ENCODE results near the gene XRRA1.

Gene XRRA1

GRCh38 chr11:74820763-74821162 is 128.1 kb downstream of the XRRA1 start:
- Mint-ChIP-seq H3K4me3 (no peak overlapping the region), H3K4me1 (peaks cover 4% of the 10 kb centered on the region), H3K27me3 (no peaks in the 10 kb centered on the region), H3K9me3 (peaks cover 14% of the 10 kb centered on the region), H3K36me3 (peaks cover 68% of the 10 kb centered on the region), H3K27ac (peak overlapping the region; percentile 4)
- DNase-seq (ENCODE audit: low spot score in 2 of 2) (no peak), ATAC-seq (ENCODE audit: low read depth) (no peak)

- H3K9me3 Mint-ChIP-seq, result peaks cover 9% of the 10 kb centered on the region
- H3K27ac Mint-ChIP-seq, result peak overlapping the region; percentile 51
- peaks cover 58% of the 10 kb centered on the region for H3K36me3 Mint-ChIP-seq
- no peak overlapping the region for H3K4me3 Mint-ChIP-seq
- no peaks in the 10 kb centered on the region for H3K27me3 Mint-ChIP-seq
- ATAC-seq (ENCODE audit: low read depth) (no peak), DNase-seq (ENCODE audit: low spot score in 2 of 2) (no peak)
- peaks cover 4% of the 10 kb centered on the region for H3K4me1 Mint-ChIP-seq
These were observed 129.5 kb downstream of the XRRA1 start for GRCh38 chr11:74819400-74819799.

DNA sequence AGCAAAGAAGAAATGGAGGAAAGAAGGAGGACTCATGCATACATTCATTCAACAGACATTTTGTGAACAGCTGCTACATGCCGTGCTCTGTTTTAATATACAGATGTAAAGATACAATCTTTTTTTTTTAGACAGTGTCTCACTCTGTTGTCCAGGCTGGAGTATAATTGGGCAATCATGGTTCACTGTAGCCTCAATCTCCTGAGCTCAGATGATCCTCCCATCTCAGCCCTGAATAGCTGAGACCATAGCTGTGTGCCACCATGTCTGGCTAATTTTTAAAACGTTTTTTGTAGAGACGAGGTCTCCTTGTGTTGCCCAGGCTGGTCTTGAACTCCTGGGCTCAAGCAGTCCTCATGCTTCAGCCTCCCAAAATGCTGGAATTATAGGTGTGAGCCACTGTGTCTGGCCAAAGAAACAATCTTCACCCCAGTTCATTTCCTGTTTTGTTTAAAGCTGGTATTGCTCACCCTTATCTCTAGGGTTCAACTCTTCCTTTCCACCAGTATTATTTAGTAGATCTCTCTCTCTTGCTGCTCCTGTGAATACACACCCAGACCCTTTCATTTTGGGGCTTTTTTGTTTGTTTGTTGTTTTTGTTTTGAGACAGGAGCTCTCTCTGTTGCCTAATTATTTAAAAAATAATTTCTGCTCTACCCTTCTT is 130.5 kb downstream of the XRRA1 start:
- Mint-ChIP-seq H3K4me1 (peaks cover 4% of the 10 kb centered on the region), H3K36me3 (peaks cover 48% of the 10 kb centered on the region), H3K27ac (no peak overlapping the region), H3K4me3 (no peak overlapping the region), H3K27me3 (no peaks in the 10 kb centered on the region), H3K9me3 (no peaks in the 10 kb centered on the region)
- DNase-seq (ENCODE audit: low spot score in 2 of 2), result no peak
- no peak for ATAC-seq (ENCODE audit: low read depth)

GRCh38 chr11:74816664-74817063 is 132.2 kb downstream of the XRRA1 start:
- H3K27ac Mint-ChIP-seq, result no peak overlapping the region
- no peak for DNase-seq (ENCODE audit: low spot score in 2 of 2)
- peaks cover 2% of the 10 kb centered on the region for H3K4me1 Mint-ChIP-seq
- H3K9me3 Mint-ChIP-seq, result no peaks in the 10 kb centered on the region
- H3K36me3 Mint-ChIP-seq, result peaks cover 46% of the 10 kb centered on the region
- no peak overlapping the region for H3K4me3 Mint-ChIP-seq
- H3K27me3 Mint-ChIP-seq, result no peaks in the 10 kb centered on the region
- ATAC-seq (ENCODE audit: low read depth), result no peak

DNA sequence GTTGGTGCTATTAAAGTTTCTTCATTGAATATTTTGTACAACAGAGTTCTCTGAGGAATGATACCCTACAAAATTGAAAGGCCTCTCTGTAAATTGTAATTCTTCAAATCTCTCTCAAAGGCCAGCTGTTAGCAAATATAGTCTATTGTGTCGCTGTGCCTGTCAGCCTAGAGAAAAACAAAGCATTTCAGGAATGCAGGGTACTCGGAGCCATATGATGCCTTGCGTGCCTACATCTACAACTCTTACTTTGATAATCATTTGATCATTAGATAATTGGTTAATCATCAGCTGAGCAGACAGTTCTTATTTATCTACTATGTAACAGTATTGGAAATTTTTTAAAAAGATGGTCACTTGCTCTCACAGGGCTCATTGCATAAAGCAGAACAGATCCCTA is 132.9 kb downstream of the XRRA1 start:
- DNase-seq (ENCODE audit: low spot score in 2 of 2) (no peak), ATAC-seq (ENCODE audit: low read depth) (no peak)
- H3K4me3 Mint-ChIP-seq, result no peak overlapping the region
- peaks cover 44% of the 10 kb centered on the region for H3K36me3 Mint-ChIP-seq
- no peaks in the 10 kb centered on the region for H3K9me3 Mint-ChIP-seq
- no peaks in the 10 kb centered on the region for H3K27me3 Mint-ChIP-seq
- H3K27ac Mint-ChIP-seq, result no peak overlapping the region
- H3K4me1 Mint-ChIP-seq, result peaks cover 2% of the 10 kb centered on the region

DNA sequence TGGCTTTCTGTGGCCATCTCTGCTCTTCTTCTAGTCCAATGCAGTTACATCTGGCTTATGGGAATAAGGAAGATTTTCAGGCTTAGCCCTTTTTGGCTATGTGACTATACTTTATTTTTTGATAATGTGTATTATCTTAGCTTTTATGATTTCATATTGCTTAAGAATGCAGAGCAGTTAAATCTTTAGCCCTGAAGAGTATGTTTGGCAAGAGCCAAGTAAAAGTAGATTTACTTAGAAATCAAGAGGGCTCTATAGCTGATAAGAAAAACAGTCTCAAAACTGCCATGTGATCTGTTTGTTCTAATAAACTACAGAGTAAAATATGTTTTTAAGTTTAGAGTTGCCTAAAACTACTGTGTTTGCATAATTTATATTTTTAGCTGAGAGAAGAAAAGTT is 139.1 kb downstream of the XRRA1 start:
- Mint-ChIP-seq H3K27me3 (no peaks in the 10 kb centered on the region), H3K27ac (no peak overlapping the region), H3K4me1 (no peaks in the 10 kb centered on the region), H3K36me3 (peaks cover 11% of the 10 kb centered on the region), H3K9me3 (no peaks in the 10 kb centered on the region), H3K4me3 (no peak overlapping the region)
- ATAC-seq (ENCODE audit: low read depth) (no peak), DNase-seq (ENCODE audit: low spot score in 2 of 2) (no peak)

GRCh38 chr11:74806267-74806666 is 142.6 kb downstream of the XRRA1 start:
- DNase-seq (ENCODE audit: low spot score in 2 of 2), result no peak
- Mint-ChIP-seq H3K27me3 (no peaks in the 10 kb centered on the region), H3K4me3 (no peak overlapping the region), H3K4me1 (peaks cover 7% of the 10 kb centered on the region), H3K9me3 (no peaks in the 10 kb centered on the region), H3K36me3 (peaks cover 9% of the 10 kb centered on the region), H3K27ac (no peak overlapping the region)
- ATAC-seq (ENCODE audit: low read depth), result no peak

GRCh38 chr11:74791333-74792100 is 157.4 kb downstream of the XRRA1 start:
- Mint-ChIP-seq H3K9me3 (no peaks in the 10 kb centered on the region), H3K4me3 (no peak overlapping the region), H3K4me1 (no peaks in the 10 kb centered on the region), H3K27me3 (no peaks in the 10 kb centered on the region), H3K36me3 (peaks cover 32% of the 10 kb centered on the region), H3K27ac (no peak overlapping the region)
- DNase-seq (ENCODE audit: low spot score in 2 of 2) (no peak), ATAC-seq (ENCODE audit: low read depth) (no peak)
